HepG2 (cell line): ENCODE measurements around the gene GMEB1. TPM values are rescaled to one million over a fixed set of nuclear protein-coding genes. Genes with fewer than 3 reads are reported as not detected.

ENCODE experiments used
- IRF9 ChIP-seq: sonication (generic); formaldehyde crosslinking; IDR thresholded peaks from 2 replicates; pipeline ENCODE4 v1.8.0; 2022; ENCODE audit warnings: missing genetic modification reagents, mild to moderate bottlenecking, borderline replicate concordance
- PAF1 ChIP-seq: IDR thresholded peaks from 2 replicates; pipeline ENCODE4 v1.6.1; 2016; ENCODE audit warnings: missing genetic modification reagents, missing compliant biosample characterization
- PLRG1 ChIP-seq: fragments of 450-650 bp; conservative IDR thresholded peaks from 2 replicates; pipeline ENCODE4 v1.6.1; 2016
- TFE3 ChIP-seq: IDR thresholded peaks from 2 replicates; pipeline ENCODE4 v1.6.1; 2016
- THRA ChIP-seq: sonication (generic); formaldehyde crosslinking; IDR thresholded peaks from 2 replicates; pipeline ENCODE4 v1.4.0; 2020; ENCODE audit warnings: missing genetic modification reagents, borderline replicate concordance
- ZNF382 ChIP-seq: sonication (generic); formaldehyde crosslinking; IDR thresholded peaks from 2 replicates; pipeline ENCODE4 v1.5.0; 2020; ENCODE audit warnings: missing genetic modification reagents, mild to moderate bottlenecking, borderline replicate concordance
- ZNF7 ChIP-seq: IDR thresholded peaks from 2 replicates; pipeline ENCODE4 v1.6.1; 2016; ENCODE audit warnings: missing biosample characterization, missing genetic modification reagents
- ZNF770 ChIP-seq: sonication (generic); formaldehyde crosslinking; IDR thresholded peaks from 2 replicates; pipeline ENCODE4 v1.5.0; 2020; ENCODE audit warnings: mild to moderate bottlenecking, missing genetic modification reagents
- ZXDC ChIP-seq: sonication (generic); formaldehyde crosslinking; IDR thresholded peaks from 2 replicates; pipeline ENCODE4 v1.5.0; 2020; ENCODE audit warnings: mild to moderate bottlenecking, missing genetic modification reagents
- polyA plus RNA-seq, 8 experiments: library from polyadenylated mRNA; depleted of rRNA in 3 of 8; stranded (reverse) in 7 of 8; unstranded in 1 of 8; fragments of >200 nt; fragmentation: Illumina TruSeq in 4 of 8; extraction: Trizol in 4 of 8; gene quantifications; 2 replicates each; pipeline versions ENCODE4 v1.2.1 to v1.2.3, GENCODE V29; 2011 to 2016; ENCODE audit warnings: low read depth in 4 of 8, missing spikeins in 1 of 8, mixed read lengths in 1 of 8; ENCODE audit not compliant: insufficient read depth in 1 of 8
- total RNA-seq, 5 experiments: library from RNA; depleted of rRNA; stranded (reverse); fragments of >200 nt; fragmentation: Illumina TruSeq; extraction: Trizol; gene quantifications; 2 replicates each; pipeline ENCODE4 v1.2.3, GENCODE V29; 2016; ENCODE audit warnings: low read depth in 1 of 5
- TF ChIP-seq, protein P1 (sequence below): sonication (generic); formaldehyde crosslinking; IDR thresholded peaks from 2 replicates; pipeline ENCODE4 v1.4.0; 2020; ENCODE audit warnings: missing genetic modification reagents, borderline replicate concordance
- TF ChIP-seq, protein P2 (sequence below): IDR thresholded peaks from 2 replicates; pipeline ENCODE4 v1.6.1; 2016; ENCODE audit warnings: low read depth, control low read depth

The GMEB1 gene
- total and polyA plus RNA-seq, 2 of the 13 experiments (the other 11 are each of a cell fraction or from before 2014, with no cell fraction given), result 3.0 to 6.0 TPM

GRCh38 chr1:28736450-28737306 lies 68.1 kb downstream of the GMEB1 start, which contains the start of gene YTHDF2 (continued):
- TF ChIP-seq ZXDC (CRISPR knock-in tag), result 0 out of 2 replicates have a peak, but pooled peaks have one; percentile 27
- TF ChIP-seq ZNF7 (CRISPR knock-in tag), result no peak
- TF ChIP-seq, protein P1, sequence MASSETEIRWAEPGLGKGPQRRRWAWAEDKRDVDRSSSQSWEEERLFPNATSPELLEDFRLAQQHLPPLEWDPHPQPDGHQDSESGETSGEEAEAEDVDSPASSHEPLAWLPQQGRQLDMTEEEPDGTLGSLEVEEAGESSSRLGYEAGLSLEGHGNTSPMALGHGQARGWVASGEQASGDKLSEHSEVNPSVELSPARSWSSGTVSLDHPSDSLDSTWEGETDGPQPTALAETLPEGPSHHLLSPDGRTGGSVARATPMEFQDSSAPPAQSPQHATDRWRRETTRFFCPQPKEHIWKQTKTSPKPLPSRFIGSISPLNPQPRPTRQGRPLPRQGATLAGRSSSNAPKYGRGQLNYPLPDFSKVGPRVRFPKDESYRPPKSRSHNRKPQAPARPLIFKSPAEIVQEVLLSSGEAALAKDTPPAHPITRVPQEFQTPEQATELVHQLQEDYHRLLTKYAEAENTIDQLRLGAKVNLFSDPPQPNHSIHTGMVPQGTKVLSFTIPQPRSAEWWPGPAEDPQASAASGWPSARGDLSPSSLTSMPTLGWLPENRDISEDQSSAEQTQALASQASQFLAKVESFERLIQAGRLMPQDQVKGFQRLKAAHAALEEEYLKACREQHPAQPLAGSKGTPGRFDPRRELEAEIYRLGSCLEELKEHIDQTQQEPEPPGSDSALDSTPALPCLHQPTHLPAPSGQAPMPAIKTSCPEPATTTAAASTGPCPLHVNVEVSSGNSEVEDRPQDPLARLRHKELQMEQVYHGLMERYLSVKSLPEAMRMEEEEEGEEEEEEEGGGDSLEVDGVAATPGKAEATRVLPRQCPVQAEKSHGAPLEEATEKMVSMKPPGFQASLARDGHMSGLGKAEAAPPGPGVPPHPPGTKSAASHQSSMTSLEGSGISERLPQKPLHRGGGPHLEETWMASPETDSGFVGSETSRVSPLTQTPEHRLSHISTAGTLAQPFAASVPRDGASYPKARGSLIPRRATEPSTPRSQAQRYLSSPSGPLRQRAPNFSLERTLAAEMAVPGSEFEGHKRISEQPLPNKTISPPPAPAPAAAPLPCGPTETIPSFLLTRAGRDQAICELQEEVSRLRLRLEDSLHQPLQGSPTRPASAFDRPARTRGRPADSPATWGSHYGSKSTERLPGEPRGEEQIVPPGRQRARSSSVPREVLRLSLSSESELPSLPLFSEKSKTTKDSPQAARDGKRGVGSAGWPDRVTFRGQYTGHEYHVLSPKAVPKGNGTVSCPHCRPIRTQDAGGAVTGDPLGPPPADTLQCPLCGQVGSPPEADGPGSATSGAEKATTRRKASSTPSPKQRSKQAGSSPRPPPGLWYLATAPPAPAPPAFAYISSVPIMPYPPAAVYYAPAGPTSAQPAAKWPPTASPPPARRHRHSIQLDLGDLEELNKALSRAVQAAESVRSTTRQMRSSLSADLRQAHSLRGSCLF, result 0 out of 2 replicates have a peak, but pooled peaks have one; percentile 19
- TF ChIP-seq PLRG1, result no peak
- TF ChIP-seq THRA (CRISPR knock-in tag), result peak; percentile 84
- TF ChIP-seq ZNF382 (CRISPR knock-in tag), result no peak
- TF ChIP-seq, protein P2, sequence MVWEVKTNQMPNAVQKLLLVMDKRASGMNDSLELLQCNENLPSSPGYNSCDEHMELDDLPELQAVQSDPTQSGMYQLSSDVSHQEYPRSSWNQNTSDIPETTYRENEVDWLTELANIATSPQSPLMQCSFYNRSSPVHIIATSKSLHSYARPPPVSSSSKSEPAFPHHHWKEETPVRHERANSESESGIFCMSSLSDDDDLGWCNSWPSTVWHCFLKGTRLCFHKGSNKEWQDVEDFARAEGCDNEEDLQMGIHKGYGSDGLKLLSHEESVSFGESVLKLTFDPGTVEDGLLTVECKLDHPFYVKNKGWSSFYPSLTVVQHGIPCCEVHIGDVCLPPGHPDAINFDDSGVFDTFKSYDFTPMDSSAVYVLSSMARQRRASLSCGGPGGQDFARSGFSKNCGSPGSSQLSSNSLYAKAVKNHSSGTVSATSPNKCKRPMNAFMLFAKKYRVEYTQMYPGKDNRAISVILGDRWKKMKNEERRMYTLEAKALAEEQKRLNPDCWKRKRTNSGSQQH, result peak; percentile 73
- TF ChIP-seq ZNF770 (CRISPR knock-in tag), result peak; percentile 66
- peak; percentile 43 for TF ChIP-seq IRF9
- peak; percentile 86; the same call in 1 of the 2 replicates for TF ChIP-seq TFE3 (CRISPR knock-in tag)
- TF ChIP-seq PAF1 (CRISPR knock-in tag), result no peak
